Caco-2 (cell line): ENCODE data around the gene HSD17B7. TPM values are rescaled to one million over a fixed set of nuclear protein-coding genes. Genes with fewer than 3 reads are reported as not detected.
"Not testable (repeated sequence)": the region's sequence is repeated elsewhere in the genome, so short reads cannot be mapped to it uniquely, and the experiment has no call there.

Experiments
- BruUV-seq: library from RNA; stranded (reverse); fragments of 400-500 nt; replicated peaks from 2 replicates; lab custom pipeline; 2021; lab: Mats Ljungman, UMichigan
- CTCF ChIA-PET: fragments of 300-600 bp; sonication (Branson Sonifier 250); formaldehyde crosslinking; loops from one replicate; lab custom pipeline; 2022; ENCODE audit warnings: antibody characterized with exemption; lab: Charles Lee
- POLR2A ChIA-PET: fragments of 300-600 bp; sonication (Branson Sonifier 250); formaldehyde crosslinking; loops from one replicate; lab custom pipeline; 2022; ENCODE audit warnings: antibody characterized with exemption; lab: Charles Lee
- DNase-seq, 2 experiments: peaks; one replicate each; pipeline versions ENCODE4 v3.0.0 to v3.0.0-alpha.2; 2020 to 2022
- H3K27me3 ChIP-seq: replicated peaks from 2 replicates; pipeline ENCODE4 v1.6.0; 2011; ENCODE audit warnings: low read length; ENCODE audit not compliant: control insufficient read depth, insufficient read depth
- H3K36me3 ChIP-seq: 2 replicates; pipeline ENCODE4 v1.5.1; 2011; ENCODE audit warnings: low read length; ENCODE audit not compliant: control insufficient read depth, insufficient read depth
- H3K4me1 ChIP-seq: fragments of 250-450 bp; sonication (Bioruptor Pico); 2 replicates; pipeline ENCODE4 v1.5.1; 2020; ENCODE audit warnings: mild to moderate bottlenecking
- H3K4me3 ChIP-seq: 2 replicates; pipeline ENCODE4 v1.5.1; 2011; ENCODE audit warnings: low read depth, mild to moderate bottlenecking, control low read depth, low read length
- H3K9me3 ChIP-seq: fragments of 250-450 bp; sonication (Bioruptor Pico); 2 replicates; pipeline ENCODE4 v1.5.1; 2020; ENCODE audit warnings: mild to moderate bottlenecking, moderate library complexity
- H3K27ac Mint-ChIP-seq: one replicate; pipeline ENCODE4 v1.8.0; 2022; ENCODE audit warnings: mixed read lengths; ENCODE audit not compliant: unreplicated experiment
- H3K27me3 Mint-ChIP-seq: one replicate; pipeline ENCODE4 v1.8.0; 2022; ENCODE audit warnings: mixed read lengths; ENCODE audit not compliant: insufficient read depth, unreplicated experiment
- H3K36me3 Mint-ChIP-seq: one replicate; pipeline ENCODE4 v1.8.0; 2022; ENCODE audit warnings: mild to moderate bottlenecking, mixed read lengths; ENCODE audit not compliant: insufficient read depth, unreplicated experiment
- H3K4me1 Mint-ChIP-seq: one replicate; pipeline ENCODE4 v1.8.0; 2022; ENCODE audit warnings: low read depth, mixed read lengths; ENCODE audit not compliant: unreplicated experiment
- H3K4me3 Mint-ChIP-seq: one replicate; pipeline ENCODE4 v1.8.0; 2022; ENCODE audit warnings: mild to moderate bottlenecking, moderate library complexity, mixed read lengths; ENCODE audit not compliant: unreplicated experiment
- H3K9me3 Mint-ChIP-seq: one replicate; pipeline ENCODE4 v1.8.0; 2022; ENCODE audit warnings: mixed read lengths; ENCODE audit not compliant: unreplicated experiment
- CTCF ChIP-seq, 2 experiments: fragments of 200-600 bp in 1 of 2; IDR thresholded peaks; 1 replicate in 1 of 2; 2 replicates in 1 of 2; pipeline versions ENCODE4 v1.5.1 to v1.8.0; 2011 to 2022; ENCODE audit warnings: antibody characterized with exemption in 1 of 2, control low read depth in 1 of 2, inconsistent platforms in 1 of 2, low read depth in 1 of 2, low read length in 1 of 2, mild to moderate bottlenecking in 1 of 2, moderate library complexity in 1 of 2; ENCODE audit not compliant: insufficient read depth in 1 of 2, severe bottlenecking in 1 of 2, unreplicated experiment in 1 of 2
- intact Hi-C: fragments of 100-400 bp; cut with micrococcal nuclease; formaldehyde crosslinking; loops from one replicate; pipeline ENCODE4 v1.10.0; 2022; ENCODE audit not compliant: unreplicated experiment
- total RNA-seq: library from RNA; stranded (reverse); gene quantifications from 2 replicates; pipeline ENCODE4 v1.2.3, GENCODE V29; 2022

HSD17B7 gene
- total RNA-seq, 1 experiment from 2014 or later = 31.9 TPM

- BruUV-seq, H3K9me3 Mint-ChIP-seq, H3K27me3 Mint-ChIP-seq, H3K4me3 ChIP-seq, H3K36me3 ChIP-seq, H3K27me3 ChIP-seq, H3K9me3 ChIP-seq, H3K27ac Mint-ChIP-seq, H3K4me1 Mint-ChIP-seq, H3K4me3 Mint-ChIP-seq, H3K4me1 ChIP-seq: not testable (repeated sequence)
- peak; percentile 73 to 75 for DNase-seq
- peaks cover 51% of the 10 kb centered on the region for H3K36me3 Mint-ChIP-seq
- POLR2A ChIA-PET = interaction anchor here (0.6 kb wide), 1 partner anchor 502 kb away, joined by 3 read pairs; no protein-coding TSS in a partner anchor
- intact Hi-C loops = loop anchor here (1.0 kb wide), 1 partner anchor 187 kb away; no protein-coding TSS in a partner anchor
- CTCF ChIA-PET = interaction anchor here (0.6 to 1.5 kb wide), 10 partner anchors 23 to 744 kb away, joined by 3 to 23 read pairs (median 4); no protein-coding TSS in a partner anchor
- peak; percentile 51 to 76 for TF ChIP-seq CTCF (IDR thresholded peaks at IDR 0.05; ENCODE audit: insufficient read depth in 1 of 2, low read depth in 1 of 2, low read length in 1 of 2, severe bottlenecking in 1 of 2, unreplicated experiment in 1 of 2)
Measured at GRCh38 chr1:162799995-162800830, 9.7 kb downstream of the HSD17B7 start.

GRCh38 chr1:162807503-162807902, 17.0 kb downstream of the HSD17B7 start:
- POLR2A ChIA-PET, H3K4me1 Mint-ChIP-seq, H3K27me3 ChIP-seq, H3K27me3 Mint-ChIP-seq, intact Hi-C loops, H3K9me3 ChIP-seq, H3K4me3 ChIP-seq, DNase-seq, BruUV-seq, H3K4me1 ChIP-seq, H3K4me3 Mint-ChIP-seq, H3K9me3 Mint-ChIP-seq, H3K36me3 ChIP-seq, CTCF ChIA-PET, H3K27ac Mint-ChIP-seq: not testable (repeated sequence)
- peaks cover 24% of the 10 kb centered on the region for H3K36me3 Mint-ChIP-seq

- TSS peak; percentile 48 for BruUV-seq
- H3K27me3 ChIP-seq, CTCF ChIA-PET, H3K9me3 ChIP-seq, H3K9me3 Mint-ChIP-seq, POLR2A ChIA-PET, intact Hi-C loops, DNase-seq, H3K36me3 Mint-ChIP-seq, H3K4me3 ChIP-seq, H3K27ac Mint-ChIP-seq, H3K4me1 ChIP-seq, H3K27me3 Mint-ChIP-seq, H3K36me3 ChIP-seq, H3K4me3 Mint-ChIP-seq, H3K4me1 Mint-ChIP-seq: not testable (repeated sequence)
Measured at GRCh38 chr1:162812357-162812756, 21.9 kb downstream of the HSD17B7 start.

- H3K9me3 ChIP-seq, H3K4me1 ChIP-seq, BruUV-seq, CTCF ChIA-PET, H3K4me3 ChIP-seq, H3K27me3 ChIP-seq, H3K36me3 ChIP-seq, H3K4me3 Mint-ChIP-seq, H3K27ac Mint-ChIP-seq, DNase-seq, POLR2A ChIA-PET, H3K9me3 Mint-ChIP-seq, H3K27me3 Mint-ChIP-seq, intact Hi-C loops, H3K36me3 Mint-ChIP-seq: not testable (repeated sequence)
- peaks cover 16% of the 10 kb centered on the region for H3K4me1 Mint-ChIP-seq
Measured at GRCh38 chr1:162818136-162818535, 27.6 kb downstream of the HSD17B7 start.

- DNase-seq, H3K27me3 Mint-ChIP-seq, H3K9me3 Mint-ChIP-seq, H3K4me1 ChIP-seq, intact Hi-C loops, H3K27ac Mint-ChIP-seq, POLR2A ChIA-PET, CTCF ChIA-PET, H3K36me3 Mint-ChIP-seq, BruUV-seq, H3K9me3 ChIP-seq, H3K36me3 ChIP-seq, H3K4me3 Mint-ChIP-seq, H3K27me3 ChIP-seq, H3K4me3 ChIP-seq: not testable (repeated sequence)
- H3K4me1 Mint-ChIP-seq = peaks cover 20% of the 10 kb centered on the region
Measured at GRCh38 chr1:162818666-162819065, 28.2 kb downstream of the HSD17B7 start.
